ENCODE measurements around the gene MYL3. TPM values are rescaled to one million over a fixed set of nuclear protein-coding genes. Genes with fewer than 3 reads are reported as not detected.
A peak's percentile ranks its signal among the peaks of the same experiment; 100 is the strongest.

MYL3 gene
- total RNA-seq, 1 donor: 1.7 TPM

GRCh38 chr3:46878781-46879436, 15.7 kb upstream of the MYL3 start:
- no peak for TF ChIP-seq CTCF (IDR thresholded peaks at IDR 0.05; ENCODE audit: insufficient read depth, low read depth, low read length)
- DNase-seq (ENCODE audit: low read depth): no peak
- no peak overlapping the region for H3K4me3 ChIP-seq (ENCODE audit: low read depth, low read length)

DNA sequence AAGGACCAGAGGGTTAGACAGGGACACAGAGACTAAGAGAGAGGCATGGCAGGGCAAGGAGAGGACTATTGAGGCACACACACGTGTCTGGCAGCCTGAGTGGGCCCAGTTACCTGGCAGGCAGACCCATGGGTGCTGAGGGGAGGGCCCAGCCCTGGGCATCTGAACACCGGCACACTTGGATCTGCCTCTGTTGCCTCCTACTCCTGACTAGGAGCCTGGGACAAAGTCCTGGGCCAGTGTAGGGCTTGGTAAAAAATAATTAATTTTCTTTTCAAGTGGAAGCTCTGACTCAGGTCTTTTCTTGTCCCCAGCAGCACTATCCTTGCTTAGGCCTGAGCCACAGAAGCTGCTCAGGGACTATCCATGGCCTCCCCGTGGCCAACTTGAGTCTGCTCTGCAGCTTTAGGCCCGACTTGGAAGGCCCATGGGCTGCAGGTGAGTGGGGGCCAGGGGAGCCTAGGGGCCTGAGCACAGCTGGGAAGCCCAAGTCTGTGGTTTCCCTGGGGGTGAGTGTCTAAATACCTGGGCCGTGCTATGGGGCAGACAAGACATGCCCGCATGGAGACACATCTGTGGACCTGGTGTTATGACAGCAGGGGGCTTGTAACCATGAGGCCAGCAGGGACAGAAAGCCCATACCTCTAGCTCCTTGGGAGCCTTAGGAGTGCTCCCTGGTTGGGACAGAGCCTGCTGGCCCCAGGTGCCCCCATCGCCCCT, 14.3 kb upstream of the MYL3 start, which contains the start of gene PTH1R:
Gene PTH1R (plus strand): TSS at position 316 of the 720 bp plus-strand sequence. CDS start 5,839 bp downstream, outside the sequence.
- no peak for DNase-seq (ENCODE audit: low read depth)
- no peak for TF ChIP-seq CTCF (IDR thresholded peaks at IDR 0.05; ENCODE audit: insufficient read depth, low read depth, low read length)
- H3K4me3 ChIP-seq (ENCODE audit: low read depth, low read length): no peak within 1 kb of the TSS

DNA sequence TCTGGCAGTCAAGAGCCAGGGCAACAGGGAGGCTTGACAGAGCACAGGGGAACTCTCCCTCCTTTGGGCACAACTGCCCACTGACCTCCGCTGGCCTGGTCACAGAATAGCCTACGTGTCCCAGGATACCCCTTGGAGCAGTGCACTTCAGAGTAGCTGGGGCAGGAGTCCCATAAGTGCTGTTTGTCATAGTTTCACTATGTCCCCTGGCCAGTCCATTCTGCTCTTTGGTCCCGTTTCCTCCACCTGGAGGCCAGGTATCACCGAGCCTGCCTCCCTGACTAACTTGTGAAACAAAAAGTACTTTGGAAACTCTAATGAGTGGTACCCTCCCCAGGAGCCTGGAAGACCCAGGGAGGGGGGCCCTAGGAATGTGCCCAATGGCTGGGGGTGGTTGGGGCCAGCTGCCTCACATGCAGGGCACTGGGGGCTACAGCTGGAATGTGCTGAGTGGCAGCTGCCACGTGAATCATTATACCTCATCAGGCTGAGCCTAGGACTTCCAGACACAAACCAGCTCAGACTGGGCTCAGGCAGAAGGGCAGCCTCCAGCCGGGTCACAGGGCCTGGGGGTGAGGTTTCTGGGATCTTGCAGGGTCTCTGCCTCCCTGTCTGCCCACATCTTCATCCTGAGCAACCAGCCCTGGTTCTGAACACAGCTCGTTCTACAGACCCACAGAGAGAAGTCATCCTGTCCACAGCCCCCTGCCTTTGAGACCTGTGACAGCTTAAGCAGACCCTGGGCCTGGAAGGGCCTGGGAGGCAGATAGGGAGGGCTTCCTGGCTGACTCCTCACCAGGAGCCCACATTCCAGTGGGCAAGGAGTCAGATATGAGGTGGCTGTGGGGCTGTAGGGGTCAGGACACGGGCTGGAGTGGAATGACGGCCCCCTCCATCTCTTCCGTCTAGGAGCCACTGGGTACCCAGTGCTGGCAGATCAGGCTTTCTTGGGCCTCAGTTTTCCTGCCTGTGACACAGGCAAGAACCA, 13.4 kb upstream of the MYL3 start:
- H3K4me3 ChIP-seq (ENCODE audit: low read depth, low read length): no peak overlapping the region
- no peak for TF ChIP-seq CTCF (IDR thresholded peaks at IDR 0.05; ENCODE audit: insufficient read depth, low read depth, low read length)
- no peak for DNase-seq (ENCODE audit: low read depth)

- no peak for DNase-seq (ENCODE audit: low read depth)
- H3K4me3 ChIP-seq (ENCODE audit: low read depth, low read length): no peak overlapping the region
- no peak for TF ChIP-seq CTCF (IDR thresholded peaks at IDR 0.05; ENCODE audit: insufficient read depth, low read depth, low read length)
Observed at GRCh38 chr3:46875560-46875959, 12.3 kb upstream of the MYL3 start.

DNA sequence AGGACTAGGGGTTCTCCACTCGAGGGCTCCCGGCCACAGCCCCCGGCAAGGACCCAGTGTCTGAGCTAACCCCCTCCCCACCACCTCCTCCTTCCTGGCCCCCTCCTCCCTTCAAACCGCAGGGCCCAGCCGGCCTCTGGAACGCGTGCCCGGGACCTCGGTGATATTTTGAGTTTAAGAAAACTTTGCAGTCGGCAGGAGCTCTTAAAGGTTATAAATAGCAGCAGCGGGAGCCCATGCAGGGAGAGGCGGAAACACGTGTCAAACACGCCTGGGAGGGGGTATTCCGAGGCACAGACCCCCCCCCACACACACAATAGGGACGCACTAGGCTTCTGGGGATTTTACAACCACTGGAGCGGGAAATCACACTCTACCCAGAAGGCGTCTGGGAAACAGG, 11.2 kb upstream of the MYL3 start:
- DNase-seq (ENCODE audit: low read depth): peak; percentile 14
- no peak for TF ChIP-seq CTCF (IDR thresholded peaks at IDR 0.05; ENCODE audit: insufficient read depth, low read depth, low read length)

GRCh38 chr3:46873521-46873920, 10.3 kb upstream of the MYL3 start:
- H3K4me3 ChIP-seq (ENCODE audit: low read depth, low read length): no peak overlapping the region

More for the DNA sequence above, 11.2 kb upstream of the MYL3 start:
- no peak overlapping the region for H3K4me3 ChIP-seq (ENCODE audit: low read depth, low read length)

More at GRCh38 chr3:46873521-46873920, 10.3 kb upstream of the MYL3 start:
- TF ChIP-seq CTCF (IDR thresholded peaks at IDR 0.05; ENCODE audit: insufficient read depth, low read depth, low read length): no peak
- DNase-seq (ENCODE audit: low read depth): no peak

All from fibroblast of villous mesenchyme (primary cell).